Measurements from ENCODE around the gene NRN1.
A peak's percentile ranks its signal among the peaks of the same experiment; 100 is the strongest.

The NRN1 gene

GRCh38 chr6:5999688-6000608 is 6.8 kb downstream of the NRN1 start:
- DNase-seq (ENCODE audit: extremely low read depth, insufficient read length), result no peak
- Histone ChIP-seq H3K27me3 (replicated peaks; ENCODE audit: control insufficient read depth, insufficient read depth, low read length) (no peaks in the 10 kb centered on the region; the same call in none of the 2 replicates), H3K4me3 (replicated peaks; ENCODE audit: low read depth, low read length) (no peak overlapping the region), H3K36me3 (ENCODE audit: control insufficient read depth, insufficient read depth, low read length) (no peaks in the 10 kb centered on the region; the same call in 1 of the 2 replicates)
- no peak for TF ChIP-seq CTCF (IDR thresholded peaks at IDR 0.05; ENCODE audit: insufficient read depth, low read length, poor library complexity, severe bottlenecking)

- TF ChIP-seq CTCF (IDR thresholded peaks at IDR 0.05; ENCODE audit: insufficient read depth, low read length, poor library complexity, severe bottlenecking), result peak; percentile 20
- no peaks in the 10 kb centered on the region; the same call in none of the 2 replicates for H3K27me3 ChIP-seq (replicated peaks; ENCODE audit: control insufficient read depth, insufficient read depth, low read length)
- no peak for DNase-seq (ENCODE audit: extremely low read depth, insufficient read length)
- H3K36me3 ChIP-seq (ENCODE audit: control insufficient read depth, insufficient read depth, low read length), result no peaks in the 10 kb centered on the region; the same call in 1 of the 2 replicates
- no peak overlapping the region; the same call in 1 of the 2 replicates for H3K4me3 ChIP-seq (replicated peaks; ENCODE audit: low read depth, low read length)
These were observed 7.7 kb downstream of the NRN1 start for GRCh38 chr6:5998711-5999687.

GRCh38 chr6:5998236-5998635 is 8.5 kb downstream of the NRN1 start:
- no peaks in the 10 kb centered on the region; the same call in none of the 2 replicates for H3K27me3 ChIP-seq (replicated peaks; ENCODE audit: control insufficient read depth, insufficient read depth, low read length)
- H3K36me3 ChIP-seq (ENCODE audit: control insufficient read depth, insufficient read depth, low read length), result no peaks in the 10 kb centered on the region; the same call in 1 of the 2 replicates
- no peak for TF ChIP-seq CTCF (IDR thresholded peaks at IDR 0.05; ENCODE audit: insufficient read depth, low read length, poor library complexity, severe bottlenecking)
- H3K4me3 ChIP-seq (replicated peaks; ENCODE audit: low read depth, low read length), result no peak overlapping the region
- no peak for DNase-seq (ENCODE audit: extremely low read depth, insufficient read length)

GRCh38 chr6:5997420-5997987 is 9.2 kb downstream of the NRN1 start:
- DNase-seq (ENCODE audit: extremely low read depth, insufficient read length), result no peak
- H3K36me3 ChIP-seq (ENCODE audit: control insufficient read depth, insufficient read depth, low read length), result no peaks in the 10 kb centered on the region; the same call in 1 of the 2 replicates
- no peaks in the 10 kb centered on the region; the same call in none of the 2 replicates for H3K27me3 ChIP-seq (replicated peaks; ENCODE audit: control insufficient read depth, insufficient read depth, low read length)
- H3K4me3 ChIP-seq (replicated peaks; ENCODE audit: low read depth, low read length), result peak overlapping the region; percentile 46
- TF ChIP-seq CTCF (IDR thresholded peaks at IDR 0.05; ENCODE audit: insufficient read depth, low read length, poor library complexity, severe bottlenecking), result no peak

- Histone ChIP-seq H3K36me3 (ENCODE audit: control insufficient read depth, insufficient read depth, low read length) (no peaks in the 10 kb centered on the region; the same call in 1 of the 2 replicates), H3K27me3 (replicated peaks; ENCODE audit: control insufficient read depth, insufficient read depth, low read length) (no peaks in the 10 kb centered on the region; the same call in none of the 2 replicates), H3K4me3 (replicated peaks; ENCODE audit: low read depth, low read length) (peak overlapping the region; percentile 46)
- no peak for TF ChIP-seq CTCF (IDR thresholded peaks at IDR 0.05; ENCODE audit: insufficient read depth, low read length, poor library complexity, severe bottlenecking)
- DNase-seq (ENCODE audit: extremely low read depth, insufficient read length), result no peak
These were observed 9.9 kb downstream of the NRN1 start for GRCh38 chr6:5996714-5997419.

Data from GM06990 (cell line).